ENCODE measurements around the gene OPHN1. TPM values are rescaled to one million over a fixed set of nuclear protein-coding genes. Genes with fewer than 3 reads are reported as not detected.
"Not testable (repeated sequence)": the region's sequence is repeated elsewhere in the genome, so short reads cannot be mapped to it uniquely, and the experiment has no call there.

Gene OPHN1
- total RNA-seq, 2 donors from 2014 or later, result 0.84 to 1.0 TPM

DNA sequence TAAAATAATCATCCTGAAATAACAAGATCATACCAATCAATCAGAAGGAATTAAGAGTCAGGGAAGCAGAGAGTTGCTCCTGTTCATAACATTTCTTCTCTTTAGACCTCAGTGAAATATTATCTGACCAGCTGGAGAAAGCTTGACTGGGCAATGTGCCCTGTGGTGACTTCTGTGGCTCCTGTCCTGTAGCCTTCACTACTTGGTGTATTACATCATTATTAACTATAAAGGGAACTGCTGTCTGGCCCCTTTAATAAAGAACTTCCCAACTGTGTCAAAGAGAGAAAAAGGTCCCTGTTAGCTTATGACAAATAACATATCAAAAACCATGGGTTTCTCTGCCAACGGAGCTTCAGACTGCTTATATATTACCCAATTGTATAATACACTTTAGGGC, 18.0 kb downstream of the OPHN1 start:
- ATAC-seq, result no peak
- Mint-ChIP-seq H3K4me3 (no peak overlapping the region), H3K9me3 (no peaks in the 10 kb centered on the region), H3K27me3 (peaks cover 0 to 24% of the 10 kb centered on the region in 2 donors), H3K27ac (no peak overlapping the region), H3K36me3 (no peaks in the 10 kb centered on the region), H3K4me1 (ENCODE audit: low read depth in 2 of 2) (peaks cover 5 to 10% of the 10 kb centered on the region in 2 donors)
- DNase-seq (ENCODE audit: low spot score), result no peak

DNA sequence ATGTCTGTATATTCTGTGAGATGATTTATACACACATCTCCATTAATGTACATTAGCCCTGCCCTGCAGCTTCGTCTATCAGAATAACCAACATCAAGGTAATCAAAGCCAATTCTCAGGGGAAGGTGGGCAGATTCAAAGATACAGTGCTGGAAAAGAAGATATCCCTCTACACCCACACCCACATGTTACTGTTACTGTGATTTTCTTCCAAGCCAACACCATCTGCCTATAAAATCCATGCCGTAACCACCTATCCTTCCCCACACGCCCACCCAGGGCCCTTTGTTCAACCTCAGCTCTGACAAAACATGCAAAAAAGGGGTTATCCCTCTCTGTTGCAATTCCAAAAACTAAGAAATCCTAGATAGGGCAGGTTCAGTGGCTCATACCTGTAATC, 20.0 kb downstream of the OPHN1 start:
- no peak overlapping the region for H3K4me3 Mint-ChIP-seq
- H3K9me3 Mint-ChIP-seq, result no peaks in the 10 kb centered on the region
- peaks cover 0 to 3% of the 10 kb centered on the region in 2 donors for H3K4me1 Mint-ChIP-seq (ENCODE audit: low read depth in 2 of 2)
- ATAC-seq, result no peak
- H3K36me3 Mint-ChIP-seq, result no peaks in the 10 kb centered on the region
- DNase-seq (ENCODE audit: low spot score), result no peak
- peaks cover 0 to 17% of the 10 kb centered on the region in 2 donors for H3K27me3 Mint-ChIP-seq
- no peak overlapping the region for H3K27ac Mint-ChIP-seq

DNA sequence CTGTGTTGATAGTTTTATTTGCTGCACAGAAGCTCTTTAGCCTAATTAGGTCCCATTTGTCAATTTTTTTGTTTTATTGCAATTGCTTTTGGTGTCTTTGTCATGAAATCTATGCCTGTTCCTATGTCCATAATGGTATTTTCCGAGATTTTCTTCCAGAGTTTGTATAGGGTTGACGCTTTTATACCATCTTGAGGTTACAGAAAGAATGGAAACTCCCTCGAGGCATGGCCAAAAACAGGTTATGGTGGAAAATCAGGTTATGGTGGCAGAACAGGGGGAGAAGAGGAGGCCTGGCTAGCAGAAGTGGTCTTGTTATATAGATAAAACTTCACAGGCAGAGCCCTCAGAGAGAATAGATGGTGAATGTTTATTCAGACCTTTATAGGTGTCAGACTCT, 21.6 kb downstream of the OPHN1 start:
- peaks cover 0 to 13% of the 10 kb centered on the region in 2 donors for H3K27me3 Mint-ChIP-seq
- H3K27ac Mint-ChIP-seq, result no peak overlapping the region
- H3K4me1 Mint-ChIP-seq (ENCODE audit: low read depth in 2 of 2), result no peaks in the 10 kb centered on the region
- H3K36me3 Mint-ChIP-seq, result no peaks in the 10 kb centered on the region
- ATAC-seq (no peak), DNase-seq (ENCODE audit: low spot score) (no peak)
- H3K4me3 Mint-ChIP-seq, result no peak overlapping the region
- no peaks in the 10 kb centered on the region for H3K9me3 Mint-ChIP-seq

DNA sequence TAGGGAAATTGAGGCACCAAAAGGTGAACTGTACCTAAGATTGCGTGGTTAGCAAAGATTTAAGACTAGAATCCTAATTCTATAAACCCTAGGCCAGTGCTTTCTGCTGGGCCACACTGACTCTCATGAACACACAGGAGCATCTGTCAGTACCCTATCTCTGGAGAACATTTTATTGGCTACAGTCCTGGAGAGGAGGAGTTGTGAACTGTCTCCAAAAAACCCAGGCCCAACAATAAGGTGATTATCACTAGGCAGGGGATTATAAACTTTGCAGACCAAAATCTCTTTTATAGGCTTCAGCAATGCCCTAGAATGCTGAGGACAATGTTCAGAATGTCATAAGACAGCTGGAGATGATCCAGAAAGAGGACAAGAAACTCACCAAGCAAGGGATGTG, 24.1 kb downstream of the OPHN1 start:
- no peaks in the 10 kb centered on the region for H3K4me1 Mint-ChIP-seq (ENCODE audit: low read depth in 2 of 2)
- H3K27me3 Mint-ChIP-seq, result peaks cover 0 to 6% of the 10 kb centered on the region in 2 donors
- no peak overlapping the region for H3K27ac Mint-ChIP-seq
- H3K4me3 Mint-ChIP-seq, result no peak overlapping the region
- H3K36me3 Mint-ChIP-seq, result no peaks in the 10 kb centered on the region
- no peaks in the 10 kb centered on the region for H3K9me3 Mint-ChIP-seq
- ATAC-seq (no peak), DNase-seq (ENCODE audit: low spot score) (no peak)

DNA sequence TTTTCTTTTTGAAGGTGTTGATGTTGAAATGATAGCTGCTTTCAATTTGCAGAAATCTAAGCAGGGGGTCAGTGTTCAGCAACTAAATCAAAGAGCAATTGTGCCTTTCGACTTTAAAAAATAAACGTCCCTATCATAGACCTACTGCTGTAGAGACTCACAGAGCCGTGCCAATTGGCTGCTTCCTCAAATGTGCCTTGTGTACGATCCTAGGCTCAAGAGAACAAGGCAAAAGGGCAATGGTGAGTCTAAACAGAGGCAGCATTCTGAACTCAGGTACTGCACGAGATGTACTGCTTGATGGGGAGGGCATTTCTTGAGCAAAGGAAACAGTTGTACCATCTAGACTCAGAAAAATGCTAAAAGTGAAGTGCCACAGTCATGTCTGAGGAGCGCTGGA, 29.8 kb downstream of the OPHN1 start:
- DNase-seq (ENCODE audit: low spot score) (no peak), ATAC-seq (no peak)
- Mint-ChIP-seq H3K27me3 (peaks cover 0 to 14% of the 10 kb centered on the region in 2 donors), H3K4me1 (ENCODE audit: low read depth in 2 of 2) (peaks cover 0 to 11% of the 10 kb centered on the region in 2 donors), H3K27ac (no peak overlapping the region), H3K9me3 (no peaks in the 10 kb centered on the region), H3K4me3 (no peak overlapping the region), H3K36me3 (no peaks in the 10 kb centered on the region)

DNA sequence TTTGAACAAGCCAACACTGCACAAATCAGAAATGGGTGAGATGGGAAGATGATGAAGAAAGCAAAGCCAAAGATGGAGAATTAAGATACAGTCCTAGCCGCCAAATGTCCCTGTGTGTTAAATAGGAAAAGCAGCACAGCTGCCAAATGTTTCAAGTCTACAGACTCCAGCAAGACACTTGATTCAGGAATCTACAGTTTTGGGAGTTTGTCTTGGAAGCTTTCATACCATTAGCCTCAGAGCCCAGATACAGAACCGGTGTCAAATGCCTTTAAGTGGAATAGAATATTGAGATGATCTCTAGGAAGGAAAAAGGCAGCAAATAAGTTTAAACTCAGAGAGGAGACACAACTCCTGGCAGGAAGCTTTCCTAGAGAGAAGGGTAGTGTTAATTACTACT, 30.3 kb downstream of the OPHN1 start:
- Mint-ChIP-seq H3K27me3 (peaks cover 0 to 15% of the 10 kb centered on the region in 2 donors), H3K27ac (no peak overlapping the region), H3K4me3 (no peak overlapping the region), H3K9me3 (no peaks in the 10 kb centered on the region), H3K4me1 (ENCODE audit: low read depth in 2 of 2) (peaks cover 0 to 11% of the 10 kb centered on the region in 2 donors), H3K36me3 (no peaks in the 10 kb centered on the region)
- DNase-seq (ENCODE audit: low spot score) (no peak), ATAC-seq (no peak)

DNA sequence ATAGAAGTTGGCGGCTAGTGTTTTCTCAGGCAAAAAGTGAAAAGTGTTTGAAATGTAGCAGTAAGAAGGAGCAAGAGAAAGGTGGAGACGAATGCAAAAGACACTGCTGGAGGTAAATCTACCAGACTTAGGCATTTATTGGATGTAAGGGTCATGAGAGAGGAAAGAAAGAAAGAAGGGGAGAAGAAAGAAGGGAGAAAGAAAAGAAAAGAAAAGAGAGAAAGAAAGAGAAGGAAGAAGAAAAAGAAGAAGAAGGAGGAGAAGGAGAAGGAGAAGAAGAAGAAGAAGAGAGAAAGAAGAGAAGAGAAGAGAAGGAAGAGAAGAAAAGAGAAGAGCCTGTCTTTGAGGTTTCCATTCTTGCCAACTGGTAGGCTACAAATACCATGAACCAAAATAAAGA, 31.2 kb downstream of the OPHN1 start:
- DNase-seq (ENCODE audit: low spot score) (no peak), ATAC-seq (no peak)
- H3K4me1 Mint-ChIP-seq (ENCODE audit: low read depth in 2 of 2), result peaks cover 0 to 11% of the 10 kb centered on the region in 2 donors
- H3K36me3 Mint-ChIP-seq, result no peaks in the 10 kb centered on the region
- no peaks in the 10 kb centered on the region for H3K9me3 Mint-ChIP-seq
- no peak overlapping the region for H3K27ac Mint-ChIP-seq
- no peak overlapping the region for H3K4me3 Mint-ChIP-seq
- H3K27me3 Mint-ChIP-seq, result peaks cover 0 to 19% of the 10 kb centered on the region in 2 donors

DNA sequence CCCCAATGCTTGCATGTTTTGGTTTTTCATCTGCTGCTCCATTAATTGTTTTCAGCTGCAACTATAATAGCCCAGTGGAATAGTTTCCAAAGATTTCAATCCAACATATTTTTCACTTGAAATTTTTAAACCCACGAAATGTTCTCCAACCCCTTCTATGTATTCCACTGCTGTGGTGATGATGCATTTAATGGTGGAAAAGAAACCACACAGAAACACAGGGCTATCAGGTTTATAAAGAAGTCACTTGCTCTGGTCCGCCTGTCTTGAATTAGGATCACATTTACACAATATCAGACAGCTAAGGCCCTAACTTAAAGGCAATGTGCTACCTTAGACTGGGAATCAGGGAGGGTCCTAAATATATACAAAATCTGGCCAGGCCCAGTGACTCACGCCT, 35.0 kb downstream of the OPHN1 start:
- H3K9me3 Mint-ChIP-seq, result no peaks in the 10 kb centered on the region
- peaks cover 0 to 17% of the 10 kb centered on the region in 2 donors for H3K27me3 Mint-ChIP-seq
- H3K4me3 Mint-ChIP-seq, result no peak overlapping the region
- H3K4me1 Mint-ChIP-seq (ENCODE audit: low read depth in 2 of 2), result peaks cover 0 to 11% of the 10 kb centered on the region in 2 donors
- no peak for ATAC-seq
- no peak for DNase-seq (ENCODE audit: low spot score)
- H3K36me3 Mint-ChIP-seq, result no peaks in the 10 kb centered on the region
- H3K27ac Mint-ChIP-seq, result no peak overlapping the region

DNA sequence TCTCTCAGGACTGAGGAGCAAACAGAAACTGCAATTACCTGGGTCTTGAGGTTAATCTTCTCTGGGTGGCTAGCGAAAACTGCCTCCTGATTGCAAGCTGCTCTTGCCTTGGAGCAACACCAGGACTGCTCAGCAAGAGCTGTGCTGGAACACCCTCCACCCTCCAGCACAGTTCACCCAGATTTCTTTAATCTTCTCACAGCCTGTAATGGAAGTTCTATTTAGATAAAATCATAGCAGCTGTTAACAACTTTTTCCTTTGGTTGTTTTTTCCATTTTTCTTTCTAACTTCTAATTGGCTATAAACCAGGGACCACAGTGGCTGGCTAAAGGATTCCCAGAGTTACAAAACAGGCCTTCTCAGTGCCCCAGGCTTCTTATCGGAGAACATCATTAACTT, 36.3 kb downstream of the OPHN1 start:
- H3K27me3 Mint-ChIP-seq, result peaks cover 0 to 12% of the 10 kb centered on the region in 2 donors
- H3K36me3 Mint-ChIP-seq, result no peaks in the 10 kb centered on the region
- DNase-seq (ENCODE audit: low spot score), result no peak
- no peak overlapping the region for H3K27ac Mint-ChIP-seq
- peaks cover 0 to 11% of the 10 kb centered on the region in 2 donors for H3K4me1 Mint-ChIP-seq (ENCODE audit: low read depth in 2 of 2)
- no peaks in the 10 kb centered on the region for H3K9me3 Mint-ChIP-seq
- no peak for ATAC-seq
- no peak overlapping the region for H3K4me3 Mint-ChIP-seq

DNA sequence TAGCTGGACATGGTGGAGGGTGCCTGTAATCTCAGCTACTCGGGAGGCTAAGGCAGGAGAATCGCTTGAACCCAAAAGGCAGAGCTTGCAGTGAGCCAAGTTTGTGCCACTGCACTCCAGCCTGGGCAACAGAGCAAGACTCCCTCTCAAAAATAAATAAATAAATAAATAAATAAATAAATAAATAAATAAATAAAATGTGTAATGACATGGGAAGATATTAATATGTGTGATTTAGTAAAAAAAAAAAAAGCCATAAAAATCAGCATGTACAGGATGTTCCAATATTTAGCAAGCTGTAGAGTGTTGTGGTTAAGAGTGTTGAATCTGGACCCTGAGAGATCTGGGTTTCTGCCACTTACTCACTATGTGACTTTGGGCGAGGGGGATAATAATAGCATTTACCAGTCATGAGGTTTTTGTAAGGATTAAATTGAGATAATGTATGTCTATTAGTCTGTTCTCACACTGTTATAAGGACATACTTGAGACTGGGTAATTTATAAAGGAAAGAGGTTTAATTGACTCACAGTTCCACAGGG, 43.8 kb downstream of the OPHN1 start:
- H3K4me3 Mint-ChIP-seq; DNase-seq (ENCODE audit: low spot score); H3K27ac Mint-ChIP-seq; ATAC-seq; H3K4me1 Mint-ChIP-seq (ENCODE audit: low read depth in 2 of 2); H3K36me3 Mint-ChIP-seq; H3K9me3 Mint-ChIP-seq: not testable (repeated sequence)
- H3K27me3 Mint-ChIP-seq, result peaks cover 0 to 11% of the 10 kb centered on the region in 2 donors

DNA sequence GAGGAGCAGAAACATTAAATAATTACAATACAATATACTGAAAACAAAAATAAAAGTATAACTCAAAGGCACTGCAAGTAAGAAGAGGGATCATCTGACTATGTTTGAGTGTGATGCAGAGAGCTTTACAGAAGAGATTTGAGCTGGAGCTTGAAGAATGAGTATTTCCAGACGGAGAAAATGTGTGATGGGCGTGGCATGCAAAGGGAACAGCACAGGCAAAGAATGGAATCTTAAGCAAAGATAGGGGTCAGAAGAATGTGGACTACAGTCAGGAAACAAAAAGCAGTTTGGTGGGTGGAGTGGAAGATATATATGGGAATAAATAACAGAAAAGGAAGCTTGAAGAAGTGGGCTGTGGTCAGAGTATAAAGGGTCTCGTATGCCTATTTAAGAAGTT, 45.5 kb downstream of the OPHN1 start:
- Mint-ChIP-seq H3K27me3 (peaks cover 0 to 11% of the 10 kb centered on the region in 2 donors), H3K4me1 (ENCODE audit: low read depth in 2 of 2) (peaks cover 4 to 5% of the 10 kb centered on the region in 2 donors), H3K36me3 (no peaks in the 10 kb centered on the region), H3K27ac (no peak overlapping the region), H3K9me3 (no peaks in the 10 kb centered on the region), H3K4me3 (no peak overlapping the region)
- ATAC-seq, result no peak
- DNase-seq (ENCODE audit: low spot score), result no peak

DNA sequence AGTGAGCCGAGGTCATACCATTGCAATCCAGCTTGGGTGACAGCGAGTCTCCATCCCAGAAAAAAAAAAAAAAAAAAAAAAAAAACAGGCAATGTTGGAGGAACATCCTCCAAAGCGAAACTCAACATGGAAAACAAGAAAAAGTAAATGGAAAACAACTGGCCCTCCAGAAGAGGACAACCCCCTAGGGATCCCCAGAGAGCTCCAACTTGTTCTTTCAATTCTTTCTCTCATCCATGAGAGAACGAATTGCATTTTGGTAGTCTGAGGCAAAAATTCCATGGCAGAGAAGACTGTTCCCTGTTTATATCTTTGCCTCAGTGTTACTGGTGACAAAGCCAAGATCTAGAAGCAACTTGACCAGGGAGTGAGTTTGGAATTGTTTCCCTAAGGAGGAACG, 49.8 kb downstream of the OPHN1 start:
- no peak overlapping the region for H3K27ac Mint-ChIP-seq
- H3K27me3 Mint-ChIP-seq, result peaks cover 16 to 18% of the 10 kb centered on the region in 2 donors
- H3K4me3 Mint-ChIP-seq, result no peak overlapping the region
- no peak for ATAC-seq
- H3K9me3 Mint-ChIP-seq, result peaks cover 5% of the 10 kb centered on the region
- DNase-seq (ENCODE audit: low spot score), result no peak
- peaks cover 16% of the 10 kb centered on the region for H3K36me3 Mint-ChIP-seq
- H3K4me1 Mint-ChIP-seq (ENCODE audit: low read depth in 2 of 2), result no peaks in the 10 kb centered on the region

DNA sequence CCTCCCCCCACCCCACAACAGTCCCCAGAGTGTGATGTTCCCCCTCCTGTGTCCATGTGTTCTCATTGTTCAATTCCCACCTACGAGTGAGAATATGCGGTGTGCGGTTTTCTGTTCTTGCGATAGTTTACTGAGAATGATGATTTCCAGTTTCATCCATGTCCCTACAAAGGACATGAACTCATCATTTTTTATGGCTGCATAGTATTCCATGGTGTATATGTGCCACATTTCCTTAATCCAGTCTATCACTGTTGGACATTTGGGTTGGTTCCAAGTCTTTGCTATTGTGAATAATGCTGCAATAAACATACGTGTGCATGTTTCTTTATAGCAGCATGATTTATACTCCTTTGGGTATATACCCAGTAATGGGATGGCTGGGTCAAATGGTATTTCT, 55.7 kb downstream of the OPHN1 start:
- H3K4me3 Mint-ChIP-seq; H3K4me1 Mint-ChIP-seq (ENCODE audit: low read depth in 2 of 2); ATAC-seq; DNase-seq (ENCODE audit: low spot score); H3K9me3 Mint-ChIP-seq; H3K27ac Mint-ChIP-seq: not testable (repeated sequence)
- Mint-ChIP-seq H3K36me3 (peaks cover 16% of the 10 kb centered on the region), H3K27me3 (peaks cover 13 to 16% of the 10 kb centered on the region in 2 donors)

DNA sequence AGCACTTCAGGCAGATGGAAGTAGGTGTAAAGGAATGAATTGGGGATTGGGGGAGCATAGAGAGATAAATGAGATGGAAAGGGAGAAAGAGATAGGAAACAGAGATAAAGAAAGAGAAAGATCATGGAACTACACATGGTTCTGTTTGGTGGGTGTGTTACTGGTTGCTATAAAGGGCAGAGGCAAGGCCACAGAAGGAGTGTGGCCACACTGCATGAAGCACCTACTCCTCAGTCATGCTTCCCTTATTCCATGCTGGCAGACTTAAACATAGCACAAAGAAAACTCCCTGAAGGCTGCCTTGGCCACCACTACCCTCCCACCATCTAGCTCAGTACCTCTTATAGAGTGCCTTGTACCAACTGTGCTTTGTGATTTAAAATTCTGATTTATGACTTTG, 56.9 kb downstream of the OPHN1 start:
- H3K27ac Mint-ChIP-seq, result no peak overlapping the region
- H3K9me3 Mint-ChIP-seq, result peaks cover under 1% of the 10 kb centered on the region
- peaks cover 8 to 11% of the 10 kb centered on the region in 2 donors for H3K27me3 Mint-ChIP-seq
- ATAC-seq (no peak), DNase-seq (ENCODE audit: low spot score) (no peak)
- H3K36me3 Mint-ChIP-seq, result peaks cover 10% of the 10 kb centered on the region
- no peak overlapping the region for H3K4me3 Mint-ChIP-seq
- H3K4me1 Mint-ChIP-seq (ENCODE audit: low read depth in 2 of 2), result no peaks in the 10 kb centered on the region

DNA sequence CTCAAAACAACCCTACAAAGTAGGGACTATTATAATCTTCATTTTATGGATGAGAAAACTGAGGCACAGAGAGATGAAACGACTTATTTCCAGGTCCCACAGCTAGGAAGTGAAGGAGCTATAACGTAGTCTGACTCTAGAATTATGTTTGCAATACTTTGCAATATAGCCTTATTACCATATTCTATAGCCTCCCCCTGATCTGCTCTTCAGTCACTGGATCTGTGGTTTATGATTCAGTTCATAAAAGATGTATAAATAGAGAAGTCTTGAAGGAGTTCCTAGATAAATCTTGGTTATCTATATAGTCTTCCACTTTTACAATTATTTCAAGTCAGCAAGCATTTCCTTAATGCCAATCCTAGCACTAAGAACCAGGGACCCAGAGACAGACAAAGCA, 57.5 kb downstream of the OPHN1 start:
- Mint-ChIP-seq H3K27me3 (peaks cover 5 to 6% of the 10 kb centered on the region in 2 donors), H3K9me3 (no peaks in the 10 kb centered on the region), H3K36me3 (peaks cover 6% of the 10 kb centered on the region), H3K4me3 (no peak overlapping the region), H3K27ac (no peak overlapping the region), H3K4me1 (ENCODE audit: low read depth in 2 of 2) (no peaks in the 10 kb centered on the region)
- ATAC-seq (no peak), DNase-seq (ENCODE audit: low spot score) (no peak)

Data from natural killer cell treated with Interleukin-12 subunit alpha and Interleukin-12 subunit beta and Interleukin-15 and Interleukin-18, amount 100 ng/mL, for 72 hours (primary cell).